Smooth muscle cell (in vitro differentiated cells): ENCODE data around the gene NADSYN1. TPM values are rescaled to one million over a fixed set of nuclear protein-coding genes. Genes with fewer than 3 reads are reported as not detected.

ENCODE experiments used
- DNase-seq: peaks from one replicate; lab custom pipeline; 2025; ENCODE audit not compliant: unreplicated experiment; lab: John Stamatoyannopoulos, UW
- H2AFZ ChIP-seq: fragments of 200-600 bp; sonication (generic); 2 replicates; pipeline ENCODE4 v1.6.0; 2016; ENCODE audit warnings: antibody characterized with exemption, low read depth, mild to moderate bottlenecking
- H3F3A ChIP-seq: fragments of 200-600 bp; sonication (generic); 2 replicates; pipeline ENCODE4 v1.6.0; 2017; ENCODE audit warnings: antibody characterized with exemption, low read depth
- H3K27ac ChIP-seq: fragments of 200-600 bp; sonication (generic); 2 replicates; pipeline ENCODE4 v1.5.1; 2016; ENCODE audit warnings: low read depth, mild to moderate bottlenecking
- H3K27me3 ChIP-seq: fragments of 200-600 bp; sonication (generic); 2 replicates; pipeline ENCODE4 v1.6.1; 2016; ENCODE audit warnings: low read depth, mild to moderate bottlenecking
- H3K36me3 ChIP-seq: fragments of 200-600 bp; sonication (generic); 2 replicates; pipeline ENCODE4 v1.5.1; 2016; ENCODE audit warnings: low read depth
- H3K4me1 ChIP-seq: fragments of 200-600 bp; sonication (generic); 2 replicates; pipeline ENCODE4 v1.5.1; 2016; ENCODE audit warnings: low read depth
- H3K4me2 ChIP-seq: fragments of 200-600 bp; sonication (generic); 2 replicates; pipeline ENCODE4 v1.6.0; 2016; ENCODE audit warnings: mild to moderate bottlenecking
- H3K4me3 ChIP-seq: fragments of 200-600 bp; sonication (generic); 2 replicates; pipeline ENCODE4 v1.5.1; 2016; ENCODE audit warnings: mild to moderate bottlenecking
- H3K79me2 ChIP-seq: fragments of 200-600 bp; sonication (generic); 2 replicates; pipeline ENCODE4 v1.6.0; 2016; ENCODE audit warnings: low read depth, mild to moderate bottlenecking
- H3K9ac ChIP-seq: fragments of 200-600 bp; sonication (generic); 2 replicates; pipeline ENCODE4 v1.6.0; 2016; ENCODE audit warnings: low read depth
- H3K9me3 ChIP-seq: fragments of 200-600 bp; sonication (generic); replicated peaks from 2 replicates; pipeline ENCODE4 v1.5.1; 2016; ENCODE audit warnings: low read depth
- H4K20me1 ChIP-seq: fragments of 200-600 bp; sonication (generic); 2 replicates; pipeline ENCODE4 v1.6.0; 2016; ENCODE audit warnings: low read depth
- CTCF ChIP-seq: fragments of 200-600 bp; sonication (generic); IDR thresholded peaks from 2 replicates; pipeline ENCODE4 v1.5.1; 2017; ENCODE audit warnings: borderline replicate concordance, mild to moderate bottlenecking, antibody characterized with exemption; ENCODE audit not compliant: insufficient read depth, poor library complexity, severe bottlenecking
- WGBS: methylation state at CpG from one replicate; pipeline ENCODE4 v1.1.7; 2016; ENCODE audit warnings: low lambda C conversion rate; 5-methylcytosine and 5-hydroxymethylcytosine counted together
- polyA plus RNA-seq: library from polyadenylated mRNA; unstranded; fragments of >200 nt; fragmentation: Nextera tagmentation; extraction: Ambion mirVana; gene quantifications from 2 replicates; pipeline ENCODE4 v1.2.1, GENCODE V29; 2016
- total RNA-seq: library from RNA; depleted of rRNA; stranded (reverse); fragments of >200 nt; gene quantifications from 2 replicates; pipeline ENCODE4 v1.2.3, GENCODE V29; 2014

Gene NADSYN1
- total and polyA plus RNA-seq, 2 experiments from 2014 or later = 30.2 to 33.8 TPM

GRCh38 chr11:71482216-71482615, 29.2 kb downstream of the NADSYN1 start:
- no peaks in the 10 kb centered on the region for H3K36me3 ChIP-seq
- H3K79me2 ChIP-seq = no peaks in the 10 kb centered on the region
- H3K4me2 ChIP-seq = no peak overlapping the region
- no peak overlapping the region for H3K4me3 ChIP-seq
- no peak overlapping the region for H3K27ac ChIP-seq
- H3K4me1 ChIP-seq = no peaks in the 10 kb centered on the region
- H3K9ac ChIP-seq = no peak overlapping the region
- no peaks in the 10 kb centered on the region for H3K9me3 ChIP-seq
- no peaks in the 10 kb centered on the region for H4K20me1 ChIP-seq
- H2AFZ ChIP-seq = no peak overlapping the region
- H3F3A ChIP-seq = no peaks in the 10 kb centered on the region
- no peak for DNase-seq
- no peak for TF ChIP-seq CTCF
- H3K27me3 ChIP-seq = no peaks in the 10 kb centered on the region
- WGBS = 96% methylated on average over 18 of the region's 18 CpGs

GRCh38 chr11:71482746-71483364, 29.9 kb downstream of the NADSYN1 start:
- Histone ChIP-seq H3K79me2 (no peaks in the 10 kb centered on the region), H3K27ac (no peak overlapping the region), H3K9me3 (no peaks in the 10 kb centered on the region), H3K27me3 (no peaks in the 10 kb centered on the region), H3K4me2 (no peak overlapping the region), H3K9ac (no peak overlapping the region), H2AFZ (no peak overlapping the region), H3K36me3 (no peaks in the 10 kb centered on the region), H3K4me3 (no peak overlapping the region), H4K20me1 (no peaks in the 10 kb centered on the region), H3K4me1 (no peaks in the 10 kb centered on the region), H3F3A (no peaks in the 10 kb centered on the region)
- WGBS = 98% methylated on average over 13 of the region's 13 CpGs
- DNase-seq = no peak
- no peak for TF ChIP-seq CTCF

GRCh38 chr11:71483692-71484091, 30.7 kb downstream of the NADSYN1 start:
- 98% methylated on average over 6 of the region's 6 CpGs for WGBS
- Histone ChIP-seq H3K9me3 (no peaks in the 10 kb centered on the region), H3F3A (no peaks in the 10 kb centered on the region), H3K4me2 (no peak overlapping the region), H3K27ac (no peak overlapping the region), H3K27me3 (no peaks in the 10 kb centered on the region), H3K9ac (no peak overlapping the region), H4K20me1 (no peaks in the 10 kb centered on the region), H3K36me3 (no peaks in the 10 kb centered on the region), H2AFZ (no peak overlapping the region), H3K4me3 (no peak overlapping the region), H3K4me1 (no peaks in the 10 kb centered on the region), H3K79me2 (no peaks in the 10 kb centered on the region)
- DNase-seq = no peak
- no peak for TF ChIP-seq CTCF

GRCh38 chr11:71484248-71485062, 31.5 kb downstream of the NADSYN1 start:
- H3K79me2 ChIP-seq = no peaks in the 10 kb centered on the region
- DNase-seq = no peak

More at GRCh38 chr11:71484248-71485062, 31.5 kb downstream of the NADSYN1 start:
- Histone ChIP-seq H3K4me1 (no peaks in the 10 kb centered on the region), H3K4me2 (no peak overlapping the region), H2AFZ (no peak overlapping the region), H4K20me1 (no peaks in the 10 kb centered on the region), H3K9me3 (no peaks in the 10 kb centered on the region), H3K36me3 (no peaks in the 10 kb centered on the region), H3K4me3 (no peak overlapping the region), H3K9ac (no peak overlapping the region), H3K27me3 (no peaks in the 10 kb centered on the region), H3F3A (no peaks in the 10 kb centered on the region), H3K27ac (no peak overlapping the region)
- no peak for TF ChIP-seq CTCF
- 96% methylated on average over 23 of the region's 23 CpGs for WGBS
